ENCODE results near the gene TCEA3.

GRCh38 chr1:23444104-23444533 lies 19.6 kb upstream of the TCEA3 start:
- TF ChIP-seq CTCF (IDR thresholded peaks at IDR 0.05): no peak
- no peak for TF ChIP-seq POLR2A (IDR thresholded peaks at IDR 0.05)
